Measurements from ENCODE around the gene KRT36.

Gene KRT36

DNA sequence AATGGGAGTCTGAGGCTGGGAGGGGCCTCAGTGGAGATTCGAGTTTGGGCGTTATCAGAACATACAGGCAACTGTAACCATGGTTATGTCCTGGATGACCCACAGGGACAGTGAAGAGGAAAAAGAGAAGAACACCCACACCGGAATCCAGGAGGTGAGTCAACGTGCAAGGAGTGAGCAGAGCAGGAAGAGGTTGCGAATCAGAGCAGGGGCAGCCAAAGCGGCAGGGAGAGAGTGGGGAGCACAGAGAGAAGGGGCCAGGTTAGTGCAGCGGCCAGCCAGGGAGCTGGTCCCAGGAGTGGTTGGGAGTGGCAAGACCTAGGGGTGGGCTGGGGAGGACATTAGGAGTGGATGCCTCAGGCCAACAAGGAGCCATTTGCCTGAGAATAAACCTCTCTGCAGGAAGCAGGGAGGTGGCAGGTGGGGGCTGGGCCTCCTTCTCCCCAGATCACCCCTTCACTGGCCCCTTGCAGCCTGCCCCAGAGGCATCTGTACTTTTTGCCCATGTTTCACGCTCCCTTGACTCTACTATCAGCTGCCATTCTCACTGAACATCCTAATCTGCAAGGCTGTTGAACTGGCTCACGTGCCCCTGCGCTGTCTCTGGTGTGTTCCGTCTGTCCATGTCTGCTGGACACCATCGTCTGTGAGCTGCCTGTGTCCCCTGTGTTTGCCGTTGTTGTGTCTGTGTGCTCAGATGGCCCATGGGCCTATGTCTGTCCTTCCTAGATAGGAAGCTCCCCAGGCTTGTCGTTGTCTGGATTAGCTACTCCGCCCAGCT, 10.6 kb upstream of the KRT36 start:
- no peak for DNase-seq

DNA sequence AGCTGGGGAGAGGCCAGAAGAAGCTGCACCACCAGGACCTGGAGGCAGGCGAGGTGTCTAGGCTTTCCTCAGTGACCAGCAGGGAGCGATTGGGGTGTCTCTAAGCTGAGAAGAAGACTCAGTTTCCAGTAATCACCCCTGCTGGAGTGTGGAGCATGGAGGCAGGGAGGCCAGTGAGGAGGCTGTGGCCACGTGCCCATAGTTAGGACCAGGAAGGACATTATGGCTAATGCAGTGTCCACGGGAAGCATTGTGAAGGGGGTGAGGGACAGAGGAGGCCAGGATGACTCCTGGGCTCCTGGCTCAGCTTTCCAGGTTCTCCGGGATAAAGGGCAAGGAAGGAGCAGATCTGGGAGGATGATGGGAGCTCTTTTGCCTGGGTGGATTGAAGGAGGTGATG, 10.0 kb upstream of the KRT36 start:
- DNase-seq = no peak

DNA sequence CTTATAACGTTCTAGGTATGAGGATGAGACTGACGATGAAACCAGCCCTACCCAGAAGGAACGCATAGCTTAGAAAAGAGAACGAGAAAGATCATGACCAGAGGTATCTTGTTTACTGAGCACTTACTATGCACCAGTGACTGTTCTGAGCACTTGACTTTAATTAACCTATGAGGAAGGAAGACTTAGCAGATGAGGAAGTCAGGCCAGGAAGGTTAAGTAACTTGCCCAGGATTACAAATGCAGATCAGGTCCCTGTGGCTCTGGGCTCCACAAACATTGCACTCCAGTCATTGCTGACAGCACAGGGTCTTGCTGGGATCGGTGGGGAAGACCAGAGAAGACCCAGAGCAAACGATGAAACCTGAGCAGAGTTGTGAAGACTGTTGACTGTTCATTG, 8.6 kb upstream of the KRT36 start:
- no peak for DNase-seq

DNA sequence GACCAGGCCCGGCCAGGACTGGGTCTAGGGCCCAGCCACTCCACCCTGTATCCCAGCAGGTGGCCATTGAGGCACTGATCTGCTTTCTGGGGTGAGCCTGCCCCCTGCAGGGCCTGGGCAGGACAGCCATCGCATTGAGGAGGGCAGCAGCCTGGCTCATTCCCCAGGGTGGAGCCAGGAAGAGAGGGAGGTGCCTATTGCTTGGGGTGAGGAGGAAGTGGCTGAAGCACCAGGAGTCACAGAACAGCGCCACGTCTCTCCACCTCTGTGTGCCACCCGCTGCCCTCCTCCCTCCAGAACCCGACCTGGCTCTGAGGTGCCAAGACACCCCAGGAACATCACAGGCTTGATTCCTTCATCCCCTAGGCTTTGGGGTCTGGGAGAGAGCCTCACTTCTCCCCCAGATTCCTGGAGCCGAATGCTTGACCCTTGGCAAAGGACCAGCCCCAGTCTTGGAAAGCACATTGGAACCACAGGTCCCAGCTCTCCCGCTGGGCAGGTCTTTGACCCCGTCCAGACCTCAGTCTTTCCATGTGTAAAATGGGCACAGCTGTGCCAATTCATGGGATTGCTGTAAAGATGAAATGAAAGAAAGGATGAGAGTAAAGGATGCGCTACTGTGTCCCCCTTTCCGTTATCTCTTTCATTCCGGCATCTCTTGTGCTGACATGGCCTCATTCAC, 7.2 kb upstream of the KRT36 start:
- DNase-seq = peak; percentile 60 to 75

DNA sequence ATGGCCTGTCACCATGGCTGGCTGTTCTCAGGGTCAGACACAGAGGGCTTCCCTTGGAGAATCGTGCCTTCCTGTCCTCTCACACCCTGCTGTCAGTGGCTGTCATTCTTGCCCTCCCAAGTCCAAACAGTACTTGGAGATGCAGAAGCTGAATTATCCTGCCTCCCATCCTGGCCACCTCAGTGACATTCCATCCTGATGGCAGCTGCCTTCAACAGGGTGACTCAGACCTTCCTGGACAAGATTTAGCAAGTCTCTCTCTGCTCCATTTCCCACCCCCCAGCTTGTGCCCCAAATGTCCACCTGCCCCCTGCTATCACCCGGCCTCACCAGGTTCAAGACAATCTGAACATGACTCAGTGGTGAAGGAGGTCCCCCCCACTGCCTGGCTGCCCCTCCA, 4.8 kb upstream of the KRT36 start:
- no peak for DNase-seq

DNA sequence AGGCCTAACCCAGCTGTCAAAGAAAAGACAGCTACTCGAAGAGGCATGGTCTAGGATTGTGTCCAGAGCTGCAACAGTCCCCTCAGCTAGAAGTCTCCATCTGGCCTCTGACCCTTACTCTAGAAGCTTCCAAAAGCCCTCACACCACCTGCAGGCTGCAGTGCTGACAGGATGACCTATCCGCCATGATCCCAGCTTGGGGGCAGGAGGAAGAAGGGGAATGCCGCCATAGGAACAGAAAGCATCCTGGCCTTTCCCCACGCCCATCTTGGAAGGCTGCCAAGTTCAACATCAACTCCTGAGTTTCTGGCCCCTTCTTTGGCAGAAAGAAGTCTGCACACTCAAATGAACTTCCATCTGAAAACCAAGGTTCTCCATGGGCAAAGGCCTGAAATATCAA, 3.1 kb upstream of the KRT36 start:
- no peak for DNase-seq

DNA sequence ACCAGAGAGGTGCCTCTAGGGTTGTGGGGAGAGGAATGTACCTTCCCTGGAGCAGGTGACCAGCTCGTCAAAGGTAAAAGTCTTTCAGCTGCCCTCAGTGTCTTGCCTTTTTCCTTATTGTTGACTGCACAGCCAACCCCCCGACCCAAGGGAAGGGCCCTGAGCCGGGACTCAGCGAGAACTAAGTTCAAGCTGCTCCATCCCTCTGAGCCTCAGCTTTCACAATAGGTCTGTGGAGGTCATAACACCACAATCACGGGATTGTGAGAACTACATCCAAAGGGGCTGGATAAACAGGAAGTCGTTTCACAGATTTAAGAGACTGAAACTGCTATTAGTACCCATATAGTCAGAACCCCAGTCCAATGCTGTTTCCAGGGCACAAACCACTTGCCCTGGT, 2.6 kb upstream of the KRT36 start:
- no peak for DNase-seq

DNA sequence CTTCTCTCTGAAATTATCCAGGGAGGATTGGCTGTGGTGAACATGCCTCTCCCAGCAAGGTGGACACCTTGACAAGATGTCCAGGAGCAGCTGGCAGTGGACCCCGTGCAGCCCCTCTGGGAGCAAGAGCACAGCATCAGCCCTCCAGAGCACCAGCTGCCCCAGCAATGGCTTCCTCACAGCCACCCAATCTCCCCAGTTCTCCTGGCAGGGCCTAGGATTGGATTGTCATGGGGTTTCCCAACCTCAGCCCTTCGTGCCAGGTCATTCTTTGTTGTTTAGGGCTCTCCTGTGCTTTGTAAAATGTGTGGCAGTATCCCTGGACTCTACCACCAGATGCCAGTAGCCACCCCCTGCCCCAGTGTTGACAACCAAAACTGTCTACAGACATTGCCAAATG, 1.8 kb upstream of the KRT36 start:
- no peak for DNase-seq

DNA sequence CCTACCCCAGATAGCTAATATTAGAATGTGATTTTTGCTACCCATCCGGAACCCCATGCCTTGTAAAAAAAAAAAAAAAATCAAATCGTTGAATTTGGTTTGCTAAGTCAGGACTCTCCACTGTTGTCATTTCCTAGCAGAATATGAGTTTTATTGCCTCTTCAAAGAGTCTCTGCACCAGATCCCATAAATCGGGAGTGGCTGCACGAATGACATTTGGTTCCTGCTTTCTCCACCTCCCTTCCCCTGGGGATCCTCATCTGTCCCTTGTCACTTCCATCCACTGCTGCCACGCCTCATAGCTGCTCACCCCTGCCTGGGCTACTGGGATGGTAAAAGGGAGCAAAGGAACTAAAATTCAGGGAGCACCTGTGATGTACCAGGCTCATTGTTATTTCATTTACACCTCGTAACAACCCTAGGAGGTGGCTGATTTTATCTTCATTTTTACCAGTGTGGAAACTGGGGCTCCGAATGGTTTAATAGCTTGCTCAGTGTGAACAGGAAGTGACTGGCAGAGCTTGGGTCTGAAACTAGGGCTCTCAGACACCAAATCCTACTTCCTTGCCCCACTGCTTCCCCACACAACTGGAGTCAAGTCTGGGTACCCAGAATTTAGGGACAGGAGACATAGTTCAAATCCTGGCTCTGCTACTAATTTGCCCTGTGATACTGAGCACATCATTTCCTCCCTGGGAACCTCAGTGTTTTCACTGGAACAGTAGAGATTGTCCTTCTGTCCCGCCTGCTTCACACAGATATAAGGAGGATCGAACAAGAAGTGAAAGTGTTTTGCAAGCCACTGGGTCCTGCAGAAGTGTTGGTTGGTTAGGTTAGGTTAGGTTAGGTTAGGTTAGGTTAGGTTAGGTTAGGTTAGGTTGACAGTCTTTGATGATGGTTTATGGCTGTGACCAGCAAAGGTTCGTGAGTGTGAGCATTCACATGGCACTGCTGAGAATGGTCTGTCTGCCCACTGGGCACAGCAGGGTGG, 585 bp upstream of the KRT36 start:
- DNase-seq = no peak

DNA sequence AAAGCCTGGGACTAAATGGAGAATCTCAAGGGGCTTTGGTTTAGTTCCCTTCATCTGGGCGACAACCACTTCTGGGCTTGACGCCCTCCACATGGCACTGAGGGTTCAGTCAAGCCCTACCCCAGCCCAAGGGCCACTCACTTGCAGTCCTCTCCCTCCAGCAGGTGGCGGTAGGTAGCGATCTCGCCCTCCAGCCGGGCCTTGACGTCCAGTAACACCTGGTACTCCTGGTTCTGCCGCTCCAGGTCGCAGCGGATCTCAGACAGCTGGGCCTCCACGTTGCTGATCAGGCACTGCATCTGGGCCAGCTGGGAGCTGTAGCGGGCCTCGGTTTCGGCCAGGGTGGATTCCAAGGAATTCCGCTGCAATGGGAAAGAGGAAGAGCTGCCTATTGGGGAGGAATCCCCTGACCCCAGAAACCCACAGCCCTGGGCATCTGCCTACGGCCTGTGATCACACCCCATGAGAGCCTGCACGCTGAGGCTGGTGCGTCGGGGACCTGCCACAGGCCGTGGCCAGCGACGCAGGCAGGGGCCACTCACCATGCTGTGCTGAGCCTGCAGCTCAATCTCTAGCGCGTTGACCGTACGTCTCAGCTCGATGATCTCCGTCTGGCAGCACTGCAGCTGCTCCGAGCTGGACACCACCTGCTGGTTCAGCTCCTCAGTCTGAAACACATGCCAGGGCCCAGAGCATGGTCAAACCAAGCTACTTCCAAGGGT, 2.7 kb downstream of the KRT36 start:
- peak; percentile 55 to 67 for DNase-seq

DNA sequence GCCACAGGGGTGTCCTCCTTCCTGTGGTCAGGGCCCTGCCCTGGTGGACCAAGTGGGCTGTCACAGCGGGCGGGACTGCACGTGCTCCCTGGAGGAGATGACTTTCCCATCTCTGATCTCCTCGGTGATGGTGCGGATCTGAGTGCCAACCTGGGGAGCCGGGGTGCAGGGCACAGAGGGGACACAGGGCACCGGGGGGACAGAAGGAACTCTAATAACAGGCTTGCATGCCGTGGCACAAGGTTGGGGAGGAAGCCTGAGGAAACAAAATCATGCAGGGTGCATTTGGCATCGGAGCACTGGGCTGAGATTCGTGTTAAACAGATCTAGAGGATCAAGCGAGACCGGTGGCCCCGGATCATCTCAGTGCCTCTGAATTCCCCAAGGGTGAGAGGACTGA, 3.4 kb downstream of the KRT36 start:
- DNase-seq = no peak

DNA sequence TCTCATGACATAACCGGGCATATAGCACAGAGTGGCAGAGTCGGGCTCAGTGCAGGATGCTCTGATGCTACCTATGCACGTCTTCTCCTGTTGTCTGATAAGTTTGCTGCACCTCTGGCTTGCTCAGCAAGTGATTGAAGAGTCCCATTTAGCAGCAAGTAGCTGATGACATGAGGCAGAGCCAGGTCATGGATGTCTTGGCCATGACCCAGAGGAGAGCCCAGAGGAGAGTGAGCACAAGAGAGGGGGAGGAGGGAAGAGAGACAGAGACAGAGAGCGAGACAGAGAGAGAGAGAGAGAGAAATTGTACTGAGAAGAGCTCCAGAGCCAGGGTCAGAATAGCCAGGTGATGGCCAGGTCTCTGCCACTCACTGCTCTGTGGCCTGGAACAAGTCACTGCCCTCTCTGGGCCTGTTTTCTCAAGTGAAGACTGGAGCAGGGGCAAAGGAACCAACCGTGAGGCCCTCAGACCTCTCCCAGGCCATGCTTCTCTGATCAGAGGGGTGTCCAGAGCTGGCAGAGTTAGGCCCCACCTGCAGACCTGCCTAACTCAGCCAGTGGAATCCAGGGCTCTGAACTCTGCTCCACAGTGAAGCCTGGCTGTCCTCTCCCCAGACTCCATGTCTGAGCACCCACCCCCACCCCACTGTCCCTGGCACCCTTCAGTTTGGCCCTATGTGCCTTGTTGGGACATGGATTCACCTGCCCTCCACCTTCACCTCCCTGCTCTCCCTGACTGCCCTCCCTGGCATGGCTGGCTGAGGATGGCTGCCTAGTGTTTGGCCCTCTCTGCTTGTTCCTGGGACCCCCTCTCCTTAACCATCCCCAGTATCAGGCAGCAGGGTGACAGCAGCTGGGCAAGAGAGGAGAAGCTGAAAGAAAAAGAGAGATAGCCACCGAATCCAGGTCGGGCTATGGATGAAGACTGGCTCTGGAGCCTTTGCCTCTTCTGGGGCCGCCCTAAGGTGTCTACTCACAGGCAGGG, 4.5 kb downstream of the KRT36 start:
- DNase-seq = no peak

DNA sequence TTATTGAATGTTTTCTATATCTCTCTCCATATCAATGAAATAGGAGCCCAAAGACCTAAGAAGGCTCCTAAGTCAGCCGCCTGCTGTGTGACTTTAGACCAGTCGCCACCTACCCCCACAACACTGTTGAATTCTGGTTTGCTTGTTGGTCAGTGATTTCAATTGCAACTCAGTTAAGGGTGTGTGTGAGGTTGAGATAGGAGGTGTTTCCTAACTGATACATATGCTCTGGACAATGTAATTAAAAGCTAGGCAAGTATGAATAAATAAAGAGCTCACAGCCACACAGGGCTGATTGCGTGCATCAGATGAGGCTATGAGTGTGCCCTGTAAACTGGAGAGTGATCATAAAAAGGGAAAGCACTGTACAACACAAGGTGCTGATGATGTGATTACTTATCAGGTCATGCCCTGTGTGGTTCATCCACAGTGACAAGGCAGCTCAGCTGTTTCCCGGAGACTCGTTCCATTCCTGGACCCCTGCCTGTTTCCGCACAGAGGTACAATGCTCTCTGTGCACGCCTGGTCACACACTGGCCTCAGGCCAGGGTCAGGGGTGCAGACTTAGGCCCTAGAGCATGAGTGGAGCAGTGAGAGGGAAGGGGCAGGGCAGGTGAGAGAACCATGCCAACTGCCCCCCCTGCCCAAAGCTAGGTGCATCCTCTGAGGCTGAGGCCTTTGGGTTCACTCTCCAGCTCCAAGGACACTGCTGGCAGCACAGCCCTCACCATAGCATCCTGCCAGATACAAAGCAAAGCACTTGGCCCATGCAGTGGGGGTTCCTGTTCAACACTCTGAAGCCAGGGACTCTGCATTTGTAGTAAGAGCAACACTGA, 5.5 kb downstream of the KRT36 start:
- no peak for DNase-seq

DNA sequence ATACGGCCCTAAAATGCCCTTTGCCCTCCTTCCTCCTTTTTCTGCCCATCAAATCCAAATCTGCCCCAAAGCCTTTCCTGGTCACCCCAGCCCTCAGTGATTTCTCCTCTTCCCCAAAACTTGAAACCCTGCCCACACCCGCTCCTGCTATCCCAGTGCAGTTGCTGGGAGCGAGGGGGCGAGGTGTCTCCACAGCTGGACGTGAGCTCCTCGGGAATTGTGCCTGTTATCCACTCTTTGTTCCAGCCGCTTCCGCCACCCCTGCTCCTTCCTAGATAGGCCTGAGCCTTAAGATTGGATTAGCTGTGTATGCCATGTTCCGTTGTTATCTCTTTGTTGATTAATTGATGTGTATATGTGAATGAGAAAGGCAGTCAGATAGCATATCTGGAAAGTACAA, 6.2 kb downstream of the KRT36 start:
- no peak for DNase-seq

DNA sequence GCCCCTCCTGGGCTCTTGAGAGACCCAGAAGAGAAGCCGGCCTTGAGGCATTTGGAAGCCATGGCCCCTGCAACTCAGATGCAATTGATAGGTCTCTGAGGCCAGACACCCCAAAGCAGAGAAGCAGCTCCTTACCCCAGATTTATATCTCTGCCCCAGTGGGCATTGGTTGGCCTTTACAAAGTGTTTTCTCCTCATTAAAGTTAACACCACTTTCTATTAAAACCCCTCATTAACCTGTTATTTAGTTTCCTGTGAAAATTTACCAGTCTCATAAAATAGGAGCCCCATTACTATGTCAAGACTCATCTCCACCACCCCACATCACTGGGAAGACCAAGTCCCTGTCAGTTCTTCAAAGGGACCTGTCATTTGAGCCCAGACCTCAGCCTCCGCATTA, 8.7 kb downstream of the KRT36 start, which contains the start of gene KRT35:
Gene KRT35 (minus strand): TSS at position 116 of the 400 bp plus-strand sequence. CDS start 54 bp downstream, at position 62.
- no peak for DNase-seq

DNA sequence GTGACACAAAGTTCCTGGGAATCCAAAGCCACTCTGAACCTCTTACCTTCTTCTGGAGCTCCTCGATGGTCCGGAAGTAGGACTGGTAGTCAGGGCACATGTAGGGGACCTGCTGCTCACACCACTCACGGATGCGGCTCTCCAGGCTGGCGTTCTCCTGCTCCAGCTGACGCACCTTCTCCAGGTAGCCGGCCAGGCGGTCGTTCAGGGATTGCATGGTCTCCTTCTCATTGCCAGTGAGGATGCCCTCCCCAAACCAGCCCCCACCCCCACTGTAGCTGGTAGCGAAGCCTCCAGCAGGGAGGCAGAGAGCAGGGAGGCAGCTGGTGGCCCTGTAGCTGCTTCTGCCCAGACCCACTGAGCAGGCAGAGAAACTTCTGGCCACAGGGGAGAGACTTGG, 9.1 kb downstream of the KRT36 start:
- DNase-seq = no peak

DNA sequence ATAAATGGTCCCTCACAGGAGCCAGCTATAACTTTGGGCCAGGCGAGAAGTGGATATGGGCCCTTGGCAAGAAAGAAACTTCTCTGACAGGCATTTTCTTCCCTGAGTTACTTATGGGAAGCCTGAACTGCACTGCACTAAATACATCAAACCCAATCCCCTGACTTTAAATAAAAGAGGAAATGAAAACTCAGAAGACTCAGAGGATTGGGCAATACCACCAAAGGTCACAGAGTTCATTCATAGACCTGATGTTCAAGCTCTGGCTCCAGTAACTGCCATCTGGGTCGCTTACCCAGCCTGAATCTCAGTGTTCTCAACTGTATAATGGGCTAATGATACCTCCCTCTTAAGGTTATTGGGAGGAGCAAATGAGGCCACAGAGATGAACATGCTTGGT, 9.6 kb downstream of the KRT36 start:
- no peak for DNase-seq

DNA sequence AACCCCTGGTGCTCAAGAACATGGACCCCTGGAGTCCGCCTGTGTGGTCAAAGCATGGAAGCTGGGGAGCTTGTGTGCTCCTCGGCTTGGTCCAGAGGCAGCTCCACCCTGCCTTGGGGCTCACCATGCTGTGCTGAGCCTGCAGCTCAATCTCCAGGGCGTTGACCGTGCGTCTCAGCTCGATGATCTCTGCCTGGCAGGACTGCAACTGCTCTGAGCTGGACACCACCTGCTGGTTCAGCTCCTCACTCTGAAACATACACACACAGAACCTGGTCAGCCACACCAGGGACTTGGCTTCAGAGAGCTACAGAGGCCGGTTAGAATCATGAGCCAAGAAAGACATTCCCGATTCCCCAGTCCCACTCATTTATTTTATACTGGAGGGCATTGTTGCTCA, 11.5 kb downstream of the KRT36 start:
- no peak for DNase-seq

DNA sequence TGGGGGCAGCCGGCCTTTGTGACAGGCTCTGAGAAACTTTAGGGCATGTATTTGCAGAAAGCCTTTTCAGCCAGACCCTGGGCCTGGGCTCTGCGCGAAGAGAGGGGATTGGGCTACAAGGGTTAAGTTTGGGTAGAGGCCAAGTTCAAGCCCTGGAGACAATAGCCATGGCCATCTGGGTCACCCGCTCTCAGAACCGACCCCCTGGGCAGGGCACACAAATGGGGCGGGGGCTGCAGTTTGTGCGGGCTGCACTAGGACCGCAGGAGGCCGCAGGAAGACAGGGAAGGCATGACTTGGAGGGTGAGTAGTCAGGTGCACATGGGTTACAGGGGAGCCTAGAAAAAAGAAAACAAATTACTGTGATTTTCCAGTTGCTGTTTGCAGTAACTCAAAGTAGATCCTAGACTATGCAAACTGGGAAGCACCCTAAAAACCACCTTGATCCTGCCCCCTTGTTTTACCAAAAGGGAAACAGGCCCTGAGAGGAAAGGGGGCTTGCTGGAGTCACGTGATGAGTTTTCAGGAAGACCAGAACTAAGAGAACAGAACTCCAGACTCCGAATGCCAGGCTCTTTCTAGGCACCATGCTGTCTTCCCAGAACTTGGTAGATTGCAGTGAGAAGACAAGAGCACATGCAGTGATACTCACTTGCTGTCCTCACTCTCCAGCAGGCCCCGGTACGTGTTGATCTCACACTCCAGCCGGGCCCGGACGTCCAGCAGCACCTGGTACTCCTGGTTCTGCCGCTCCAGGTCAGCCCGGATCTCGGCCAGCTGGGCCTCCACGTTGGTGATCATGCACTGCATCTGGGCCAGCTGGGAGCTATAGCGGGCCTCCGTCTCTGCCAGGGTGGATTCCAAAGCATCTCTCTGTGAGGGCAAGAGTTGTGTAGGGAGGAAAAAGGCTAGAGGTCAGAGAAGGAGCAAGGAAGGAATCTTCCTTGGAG, 12.6 kb downstream of the KRT36 start:
- no peak for DNase-seq

All from stimulated activated CD4-positive, alpha-beta T cell treated with anti-CD3 and anti-CD28 coated beads, Interleukin-2, amount 100 ng/mL, for 24 hours (primary cell).